Measurements from ENCODE around the gene LRRC3.

- TF ChIP-seq MAX (IDR thresholded peaks at IDR 0.05), result no peak
- TF ChIP-seq RAD21 (IDR thresholded peaks at IDR 0.05; ENCODE audit: low read depth), result no peak
- no peak for TF ChIP-seq EP300 (IDR thresholded peaks at IDR 0.05; ENCODE audit: borderline replicate concordance)
- no peak for TF ChIP-seq TAF1 (IDR thresholded peaks at IDR 0.05; ENCODE audit: low read depth)
- TF ChIP-seq YY1 (IDR thresholded peaks at IDR 0.05; ENCODE audit: low read depth), result no peak
- no peak for TF ChIP-seq FOXM1 (IDR thresholded peaks at IDR 0.05; ENCODE audit: borderline replicate concordance, low read depth)
- TF ChIP-seq TCF12 (IDR thresholded peaks at IDR 0.05; ENCODE audit: low read depth), result no peak
Observed at GRCh38 chr21:44497703-44498126, 42.4 kb downstream of the LRRC3 start.
